CD4-positive, alpha-beta T cell treated with Interleukin-12 subunit alpha and Interleukin-12 subunit beta, for 1 hour (primary cell): ENCODE data around the gene PNCK.

Experiments used
- DNase-seq: peaks from one replicate; pipeline ENCODE4 v3.0.0-alpha.2; 2020

Gene PNCK

DNA sequence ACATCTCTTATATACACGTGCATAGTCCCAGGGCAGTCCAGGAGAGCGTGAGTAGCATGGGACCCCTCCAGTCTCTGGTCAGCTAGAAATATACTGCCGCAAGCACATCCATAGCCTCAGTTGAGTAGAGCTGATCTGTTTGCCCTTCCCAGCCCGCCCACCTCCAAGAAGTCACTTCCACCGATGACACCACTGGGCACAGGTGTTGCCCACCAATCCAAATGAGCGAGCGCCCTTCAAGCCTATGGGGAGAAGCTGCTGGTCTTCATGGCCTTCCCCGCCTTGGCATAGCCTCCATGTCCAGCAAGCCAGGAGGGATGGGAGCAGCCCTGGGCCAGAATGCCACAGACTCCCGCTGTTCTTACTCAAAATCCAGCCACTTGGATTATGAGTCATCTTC, 16.5 kb downstream of the PNCK start:
- DNase-seq, result no peak

GRCh38 chrX:153653556-153653955, 20.1 kb downstream of the PNCK start:
- no peak for DNase-seq

DNA sequence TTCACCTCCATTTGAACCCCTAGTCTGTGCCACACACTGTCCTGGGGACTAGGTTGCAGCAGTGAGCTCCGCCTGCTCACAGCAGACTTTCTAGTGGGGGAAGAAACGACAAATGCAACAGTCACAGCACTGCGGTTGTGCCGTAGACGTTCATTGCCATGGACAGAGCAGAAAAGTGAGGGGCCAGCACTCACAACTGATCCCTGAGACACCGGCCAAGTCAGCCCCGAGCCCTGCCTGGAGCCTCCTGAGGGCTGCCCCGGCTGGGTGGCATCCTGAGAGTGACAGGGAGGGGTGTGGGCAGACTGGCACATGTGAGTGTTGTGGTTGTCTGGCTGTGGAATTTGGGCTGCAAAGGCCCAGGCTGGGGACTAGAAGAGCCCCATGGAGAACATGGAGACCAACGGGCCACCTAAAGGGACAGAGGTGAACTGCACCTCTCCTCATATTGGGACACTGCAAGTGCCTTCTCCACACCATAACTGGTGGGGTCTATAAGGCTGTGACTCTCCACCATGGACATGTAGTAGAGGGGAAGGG, 22.0 kb downstream of the PNCK start:
- DNase-seq, result no peak

DNA sequence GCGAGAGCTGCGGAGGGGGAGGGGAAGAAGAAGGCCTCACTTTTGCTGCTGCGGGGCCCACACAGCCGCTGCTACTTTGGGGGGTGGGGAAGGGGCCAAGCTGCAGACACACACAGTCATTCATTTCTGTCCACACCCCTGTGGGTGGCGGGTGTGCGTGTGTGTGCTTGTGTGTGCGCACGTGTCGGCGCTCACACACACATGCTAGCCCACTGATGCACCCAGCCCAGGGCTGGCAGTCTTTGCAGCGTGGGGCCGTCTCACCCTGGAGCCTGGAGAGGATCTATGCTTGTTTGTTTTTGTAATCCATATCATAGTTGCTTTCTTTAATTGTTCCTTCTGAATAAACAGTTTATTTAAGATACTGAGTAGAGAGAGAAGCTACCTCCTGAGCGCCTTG, 22.7 kb downstream of the PNCK start:
- no peak for DNase-seq

DNA sequence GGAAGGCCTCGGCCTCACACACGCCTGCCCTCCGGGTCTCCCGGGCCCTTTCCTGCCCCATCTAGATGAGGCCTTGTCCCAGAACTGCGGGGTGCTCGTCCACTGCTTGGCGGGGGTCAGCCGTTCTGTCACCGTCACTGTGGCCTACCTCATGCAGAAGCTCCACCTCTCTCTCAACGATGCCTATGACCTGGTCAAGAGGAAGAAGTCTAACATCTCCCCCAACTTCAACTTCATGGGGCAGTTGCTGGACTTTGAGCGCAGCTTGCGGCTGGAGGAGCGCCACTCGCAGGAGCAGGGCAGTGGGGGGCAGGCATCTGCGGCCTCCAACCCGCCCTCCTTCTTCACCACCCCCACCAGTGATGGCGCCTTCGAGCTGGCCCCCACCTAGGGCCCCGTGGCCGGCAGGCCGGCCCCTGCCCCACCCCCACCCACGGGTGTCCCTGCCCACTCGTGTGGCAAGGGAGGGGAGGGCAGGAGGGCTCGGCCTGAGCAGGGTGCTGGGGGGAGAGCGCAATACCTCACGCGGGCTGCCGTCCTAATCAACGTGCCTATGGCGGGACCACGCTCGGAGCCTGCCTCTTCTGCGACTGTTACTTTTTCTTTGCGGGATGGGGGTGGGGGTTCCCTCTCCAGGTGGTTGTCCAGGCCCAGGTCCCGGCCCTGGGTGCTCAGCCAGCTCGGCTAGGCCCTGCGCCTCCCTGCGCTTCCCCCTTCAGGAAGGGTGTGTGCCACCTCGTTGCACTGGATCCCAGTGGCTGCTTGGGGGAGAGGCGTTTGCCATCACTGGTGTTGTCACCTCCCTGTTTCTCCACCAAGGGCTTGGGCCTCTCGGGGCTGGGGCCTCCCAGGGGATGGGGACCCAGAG, 23.5 kb downstream of the PNCK start:
- no peak for DNase-seq

DNA sequence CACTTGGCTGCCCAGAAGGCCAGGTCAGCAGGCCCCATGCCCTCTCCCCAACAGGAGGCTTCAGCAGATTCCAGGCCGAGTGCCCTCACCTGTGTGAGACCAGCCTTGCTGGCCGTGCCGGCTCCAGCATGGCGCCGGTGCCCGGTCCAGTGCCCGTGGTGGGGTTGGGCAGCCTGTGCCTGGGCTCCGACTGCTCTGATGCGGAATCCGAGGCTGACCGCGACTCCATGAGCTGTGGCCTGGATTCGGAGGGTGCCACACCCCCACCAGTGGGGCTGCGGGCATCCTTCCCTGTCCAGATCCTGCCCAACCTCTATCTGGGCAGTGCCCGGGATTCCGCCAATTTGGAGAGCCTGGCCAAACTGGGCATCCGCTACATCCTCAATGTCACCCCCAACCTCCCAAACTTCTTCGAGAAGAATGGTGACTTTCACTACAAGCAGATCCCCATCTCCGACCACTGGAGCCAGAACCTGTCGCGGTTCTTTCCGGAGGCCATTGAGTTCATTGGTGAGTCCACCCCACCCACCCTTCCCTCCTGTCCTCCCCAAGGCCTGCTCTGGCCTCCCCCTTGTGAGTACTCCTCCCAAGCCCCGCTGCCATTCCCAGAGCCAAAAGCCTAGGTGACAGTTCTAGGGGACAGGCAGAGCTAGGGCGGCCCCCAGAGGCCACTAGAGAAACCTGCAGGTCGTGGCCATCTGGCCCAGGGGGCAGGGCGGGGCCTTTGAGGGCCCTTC, 24.3 kb downstream of the PNCK start:
- DNase-seq, result peak; percentile 44

- no peak for DNase-seq
These were observed 25.0 kb downstream of the PNCK start for GRCh38 chrX:153648358-153649177.

DNA sequence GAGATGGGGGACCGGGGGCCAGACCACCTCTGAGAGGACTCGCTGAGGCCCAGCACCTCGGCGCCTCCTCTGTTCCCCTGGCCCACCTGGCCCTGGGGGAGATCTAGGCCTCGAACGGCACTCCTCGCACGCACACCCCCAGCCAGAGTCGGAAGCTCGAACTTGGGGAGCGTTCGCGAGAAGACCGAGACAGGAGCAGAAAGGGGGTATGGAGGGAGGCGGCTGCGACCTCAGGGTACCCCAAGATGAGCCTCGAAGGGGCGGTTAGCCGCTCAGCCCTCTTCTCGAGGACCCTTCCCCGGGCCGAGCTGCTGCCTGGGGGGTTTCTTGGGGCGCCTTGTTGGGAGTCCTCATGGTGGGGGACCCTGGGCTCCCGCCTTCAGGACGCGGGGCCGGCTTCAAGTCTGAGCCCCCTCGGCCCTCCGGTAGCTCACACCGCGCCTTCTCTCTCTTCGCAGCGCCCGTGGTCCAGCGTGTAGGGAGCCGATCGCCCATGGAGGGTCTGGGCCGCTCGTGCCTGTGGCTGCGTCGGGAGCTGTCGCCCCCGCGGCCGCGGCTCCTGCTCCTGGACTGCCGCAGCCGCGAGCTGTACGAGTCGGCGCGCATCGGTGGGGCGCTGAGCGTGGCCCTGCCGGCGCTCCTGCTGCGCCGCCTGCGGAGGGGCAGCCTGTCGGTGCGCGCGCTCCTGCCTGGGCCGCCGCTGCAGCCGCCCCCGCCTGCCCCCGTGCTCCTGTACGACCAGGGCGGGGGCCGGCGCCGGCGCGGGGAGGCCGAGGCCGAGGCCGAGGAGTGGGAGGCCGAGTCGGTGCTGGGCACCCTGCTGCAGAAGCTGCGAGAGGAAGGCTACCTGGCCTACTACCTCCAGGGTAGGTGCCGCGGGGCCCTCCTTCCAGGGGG, 25.9 kb downstream of the PNCK start:
- DNase-seq, result no peak

- DNase-seq, result no peak
These were observed 26.8 kb downstream of the PNCK start, which contains the start of gene DUSP9 for GRCh38 chrX:153646620-153647373. DUSP9 (plus strand) TSS chrX:153647203; CDS start chrX:153647954, 751 bp downstream.

- DNase-seq, result no peak
These were observed 27.6 kb downstream of the PNCK start for GRCh38 chrX:153645921-153646488.

DNA sequence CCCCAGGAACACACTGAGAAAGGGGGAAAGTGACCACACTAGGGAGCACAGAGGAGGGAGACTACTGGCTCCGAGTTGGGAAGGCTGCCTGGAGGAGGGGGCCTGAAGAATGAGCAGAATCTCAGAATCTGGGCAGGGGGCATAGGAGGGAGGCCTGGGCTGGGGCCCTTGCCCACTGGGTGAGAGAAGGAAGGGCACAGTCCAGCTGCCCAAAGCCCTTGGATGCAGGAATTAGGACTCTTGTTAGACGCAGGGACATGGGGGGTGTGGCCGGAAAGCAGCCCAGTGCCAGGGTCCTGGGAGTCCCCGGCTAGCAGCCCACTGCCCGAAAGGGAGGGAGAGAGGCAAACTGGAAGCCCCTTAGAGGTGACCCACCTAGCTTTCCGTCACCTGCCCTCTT, 28.5 kb downstream of the PNCK start:
- no peak for DNase-seq

DNA sequence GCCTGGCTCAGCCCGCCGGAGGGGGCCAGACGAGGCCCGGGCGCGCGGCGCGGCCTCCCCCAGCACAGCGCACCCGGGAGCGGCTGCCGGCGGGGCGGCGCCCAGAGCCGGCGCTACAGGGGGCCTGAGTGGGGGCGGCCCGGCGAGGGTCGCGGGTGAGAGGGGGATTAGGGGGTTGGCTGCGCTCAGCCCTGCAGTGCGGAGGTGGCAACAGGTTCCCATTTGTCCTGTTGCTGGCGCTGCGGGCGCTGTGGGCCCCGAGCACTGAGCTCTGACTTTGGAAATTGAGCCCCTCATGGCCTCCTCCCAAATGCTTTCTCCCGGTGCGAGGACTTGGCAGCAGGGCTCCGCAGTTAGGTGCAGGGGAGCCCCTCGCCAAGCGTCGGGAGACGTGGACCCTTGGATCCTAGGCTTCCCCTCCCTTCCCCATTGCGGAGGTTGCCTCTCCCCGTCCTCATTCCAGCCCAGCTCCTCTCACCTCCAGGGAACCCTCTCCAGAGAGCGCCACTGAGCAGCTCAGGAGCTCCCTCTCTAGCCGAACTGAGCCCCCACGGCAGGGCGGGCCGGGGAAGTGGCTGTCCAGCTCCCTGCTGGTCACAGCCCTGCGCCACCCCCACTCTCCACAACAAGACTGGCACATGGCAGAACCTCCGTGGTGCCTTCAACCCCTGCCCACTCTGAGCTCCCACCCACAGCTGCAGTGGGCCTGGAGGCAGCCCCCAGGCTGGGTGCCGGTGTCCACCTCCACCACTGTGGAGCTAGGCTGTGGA, 29.1 kb downstream of the PNCK start:
- DNase-seq, result no peak

- DNase-seq, result no peak
These were observed 29.9 kb downstream of the PNCK start for GRCh38 chrX:153643431-153644351.

- no peak for DNase-seq
These were observed 30.8 kb downstream of the PNCK start for GRCh38 chrX:153642655-153643430.

DNA sequence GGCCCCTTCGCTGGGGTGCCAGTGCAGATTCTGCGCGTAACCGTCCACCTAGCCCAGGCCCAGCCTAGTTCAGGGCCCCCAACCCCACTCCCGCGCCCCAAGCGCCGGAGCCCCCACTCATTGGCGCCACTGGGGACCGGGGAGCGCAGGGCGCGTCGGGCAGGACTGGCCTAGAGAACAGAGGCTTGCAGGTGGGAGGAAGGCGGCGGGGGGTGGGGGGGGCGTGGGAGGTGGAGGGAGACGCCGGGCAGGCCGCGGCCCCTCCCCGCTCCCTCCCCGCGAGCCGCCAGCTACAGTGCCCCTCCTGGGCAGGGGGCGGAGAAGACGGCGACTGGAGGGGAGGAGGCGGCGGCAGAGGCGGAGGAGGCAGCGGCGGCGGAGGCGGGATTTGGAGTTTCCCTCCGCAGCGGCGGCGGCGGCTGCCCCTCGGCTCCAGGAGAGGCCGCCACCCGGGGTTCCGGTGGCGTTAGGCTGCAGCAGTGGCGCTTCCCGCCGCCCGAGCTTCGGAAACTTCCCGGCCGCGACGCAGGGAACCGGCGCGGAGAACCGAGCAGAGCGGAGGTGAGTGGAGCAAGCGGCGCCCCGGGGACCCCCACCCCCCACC, 31.5 kb downstream of the PNCK start:
- no peak for DNase-seq

- DNase-seq, result no peak
These were observed 32.0 kb downstream of the PNCK start for GRCh38 chrX:153641627-153642026.

- DNase-seq, result no peak
These were observed 32.7 kb downstream of the PNCK start for GRCh38 chrX:153640736-153641575.
